Dermis microvascular lymphatic vessel endothelial cell (primary cell): ENCODE measurements around the gene GPD1L. TPM values are rescaled to one million over a fixed set of nuclear protein-coding genes. Genes with fewer than 3 reads are reported as not detected.

Experiments
- DNase-seq, 2 donors: peaks; one replicate each; pipeline versions ENCODE4 v3.0.0 to v3.0.0-alpha.2; 2010; ENCODE audit warnings: low read depth in 2 of 2
- total RNA-seq: library from RNA; depleted of rRNA; stranded (reverse); fragments of >200 nt; gene quantifications from 2 replicates; pipeline ENCODE4 v1.2.1, GENCODE V29; 2014

Gene GPD1L
- total RNA-seq, 1 donor from 2014 or later, result 13.9 TPM

DNA sequence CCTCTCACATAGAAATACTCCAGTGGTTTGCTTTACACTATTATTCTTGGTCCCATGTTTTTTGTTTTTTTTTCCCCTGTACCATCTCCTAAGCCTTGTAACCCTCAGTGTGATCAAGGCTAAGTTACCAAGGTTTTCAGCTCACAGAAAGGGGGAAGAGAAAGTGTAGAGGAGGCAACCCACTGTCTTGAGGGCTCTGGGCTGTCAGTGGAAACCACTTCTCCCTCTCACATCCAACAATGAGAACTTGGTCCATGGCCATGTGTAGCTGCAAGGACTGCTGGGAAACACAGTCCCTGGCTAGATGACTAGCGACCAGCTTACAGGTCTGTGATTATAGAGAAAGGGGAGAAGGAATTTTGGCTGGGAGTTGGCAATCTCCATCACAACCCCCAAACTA, 30.3 kb downstream of the GPD1L start:
- no peak for DNase-seq

DNA sequence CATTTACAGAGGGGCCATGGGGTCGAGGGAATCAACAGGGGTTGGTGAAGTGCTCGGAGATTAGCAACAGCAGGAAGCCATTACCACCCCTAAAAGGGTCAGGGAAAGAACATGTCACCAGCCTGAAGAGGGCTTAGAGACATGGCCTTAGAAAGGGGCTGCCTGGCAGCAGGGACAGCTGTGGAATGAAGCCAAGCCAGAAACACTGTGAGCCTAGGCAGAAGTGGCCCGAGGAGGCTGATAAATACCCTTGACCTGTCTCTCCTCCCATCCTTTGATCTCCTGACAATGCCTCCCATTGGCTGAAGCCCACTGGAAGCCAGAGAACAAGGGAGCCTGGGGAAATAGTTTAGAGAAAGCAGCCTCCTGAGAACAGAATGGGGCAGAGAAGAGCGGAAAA, 31.4 kb downstream of the GPD1L start:
- no peak for DNase-seq

DNA sequence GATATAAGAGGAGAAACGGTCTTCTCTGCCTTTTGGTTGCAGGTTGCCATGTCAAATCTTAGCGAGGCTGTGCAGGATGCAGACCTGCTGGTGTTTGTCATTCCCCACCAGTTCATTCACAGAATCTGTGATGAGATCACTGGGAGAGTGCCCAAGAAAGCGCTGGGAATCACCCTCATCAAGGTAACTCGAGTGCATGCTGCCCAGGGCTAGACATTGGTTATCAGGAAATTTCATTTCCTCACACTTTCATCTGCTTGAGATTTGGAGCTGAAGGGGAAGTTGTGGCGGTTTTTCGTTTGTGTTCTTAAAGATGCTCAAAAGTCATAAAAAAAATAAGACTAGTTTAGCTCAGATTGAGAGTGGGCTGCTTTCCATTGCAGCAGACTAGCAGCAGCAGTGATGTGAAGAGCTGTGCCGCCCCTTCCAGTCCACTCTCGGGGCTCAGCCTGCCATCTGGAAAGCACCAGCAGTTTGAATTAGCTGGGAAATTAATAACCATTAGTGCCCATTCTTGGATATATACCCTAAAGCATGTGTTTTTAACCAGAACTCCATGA, 32.2 kb downstream of the GPD1L start:
- DNase-seq, result peak in 1 of 2 donors; percentile 81

DNA sequence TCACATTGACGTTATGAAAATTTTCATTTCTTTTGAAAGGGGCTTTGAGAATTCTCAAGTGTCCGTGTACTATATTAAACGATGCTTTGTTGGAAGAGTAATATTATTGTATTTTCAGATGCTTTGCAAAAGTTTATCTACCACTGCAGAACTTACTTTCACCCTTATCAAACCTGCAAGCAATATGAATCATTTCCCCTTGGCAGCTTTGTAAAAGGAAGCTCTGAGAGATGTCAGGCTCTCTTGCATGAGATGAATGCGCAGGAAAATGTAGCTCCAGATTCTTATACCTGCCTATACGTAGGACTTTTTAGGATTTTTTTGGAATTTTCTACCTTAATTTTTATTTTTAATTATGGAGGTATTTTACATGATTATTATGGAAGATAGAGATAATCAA, 34.5 kb downstream of the GPD1L start:
- DNase-seq, result peak; percentile 75 to 91

DNA sequence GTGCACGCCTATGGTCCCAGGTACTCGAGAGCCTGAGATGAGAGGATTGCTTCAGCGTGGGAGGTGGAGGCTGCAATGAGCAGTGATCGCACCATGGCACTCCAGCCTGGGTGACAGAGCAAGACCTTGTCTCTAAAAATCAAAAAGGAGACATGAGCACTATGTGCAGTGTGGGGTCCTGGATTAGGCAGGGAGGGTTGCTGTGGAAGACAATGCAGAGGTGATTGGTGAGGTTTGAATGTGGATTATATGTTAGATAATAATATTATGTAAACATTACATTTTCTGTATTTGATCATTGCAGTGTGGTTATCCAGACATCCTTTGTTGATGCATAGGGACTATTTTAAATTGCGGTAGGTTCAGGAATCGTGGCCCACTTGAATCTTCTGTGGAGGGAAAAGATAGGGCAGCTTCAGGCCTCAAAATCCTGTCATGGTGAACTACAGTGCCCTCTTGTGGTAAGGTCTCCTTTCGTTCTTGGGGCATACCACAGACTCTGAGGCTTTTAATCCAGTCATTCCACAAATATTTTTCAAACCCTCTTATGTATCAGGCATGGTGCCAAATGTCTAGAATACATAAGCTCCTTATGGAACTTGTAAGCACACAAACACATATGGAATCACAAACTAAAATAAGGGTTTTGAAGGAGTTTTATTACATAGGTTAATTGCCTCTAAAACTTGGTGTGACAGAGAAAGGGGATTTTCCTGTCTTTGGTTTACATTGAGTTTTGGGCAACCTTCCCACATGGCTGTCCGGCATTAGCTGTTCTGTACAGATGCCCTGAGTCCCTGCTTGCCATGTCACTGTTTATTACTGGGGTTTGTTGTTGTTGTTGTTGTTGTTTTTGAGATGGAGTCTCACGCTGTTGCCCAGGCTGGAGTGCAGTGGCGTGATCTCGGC, 37.7 kb downstream of the GPD1L start:
- peak; percentile 72 to 87 for DNase-seq

DNA sequence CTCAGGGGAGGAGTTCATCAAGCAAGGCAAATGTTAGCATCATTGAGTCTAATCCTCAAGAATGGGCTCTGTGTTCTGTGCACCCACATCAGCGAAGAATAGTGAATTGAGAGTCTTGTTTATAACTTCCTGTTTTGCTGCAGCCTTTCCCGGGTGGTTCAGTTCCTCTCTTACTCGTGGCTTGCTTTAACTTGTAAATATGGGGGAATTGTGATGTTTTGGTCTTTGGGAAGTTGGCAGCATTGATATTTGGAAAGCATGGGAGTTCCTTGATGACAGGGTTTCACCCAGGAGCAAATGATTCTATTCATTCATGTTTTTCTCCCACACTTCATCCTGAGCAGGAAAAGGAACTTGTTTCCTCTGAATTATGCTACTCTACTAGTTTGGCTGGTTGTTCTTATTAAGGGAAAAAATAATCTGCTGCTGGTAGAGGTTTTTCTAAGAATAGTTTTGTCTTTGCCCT, 40.4 kb downstream of the GPD1L start:
- DNase-seq, result peak in 1 of 2 donors; percentile 31

- DNase-seq, result no peak
These were observed 41.1 kb downstream of the GPD1L start for GRCh38 chr3:32147509-32147908.

DNA sequence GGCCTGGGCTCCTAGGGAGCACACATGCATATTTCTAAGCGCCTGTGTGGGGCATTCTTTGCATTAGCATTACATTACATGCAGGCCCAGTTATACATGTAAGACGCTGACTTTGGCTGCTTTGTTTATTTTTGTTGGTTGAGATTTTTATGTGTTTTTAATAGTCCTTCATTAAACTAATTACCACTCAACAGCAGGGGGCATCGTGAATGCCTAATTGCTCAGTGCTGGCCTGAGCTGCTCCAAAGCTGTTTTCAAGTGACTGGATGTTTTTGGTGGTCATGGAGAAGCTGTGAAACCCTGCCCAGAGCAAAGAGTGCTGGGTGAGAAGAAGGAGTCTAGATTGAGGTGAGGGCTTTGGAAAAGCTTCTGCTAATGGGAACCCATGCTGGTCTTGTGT, 41.5 kb downstream of the GPD1L start:
- no peak for DNase-seq

DNA sequence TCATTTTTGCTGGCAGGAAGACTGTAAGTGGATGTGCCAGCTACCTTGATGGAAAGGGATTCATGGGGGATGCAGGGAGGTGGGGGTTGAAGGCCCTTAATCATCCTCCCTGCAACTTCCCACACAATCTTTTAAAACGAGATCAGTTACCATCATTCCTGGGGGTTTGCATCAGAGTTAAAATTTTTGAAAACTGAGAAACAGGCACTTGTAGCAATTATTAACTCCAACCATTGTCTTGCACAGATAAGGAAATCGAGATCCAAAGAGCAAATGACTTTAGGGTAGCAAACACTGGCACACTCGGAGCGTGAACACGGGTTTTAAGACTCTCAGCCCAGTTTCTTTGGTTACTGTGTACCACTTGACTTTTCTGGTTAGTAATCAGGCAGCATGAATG, 41.9 kb downstream of the GPD1L start:
- no peak for DNase-seq

DNA sequence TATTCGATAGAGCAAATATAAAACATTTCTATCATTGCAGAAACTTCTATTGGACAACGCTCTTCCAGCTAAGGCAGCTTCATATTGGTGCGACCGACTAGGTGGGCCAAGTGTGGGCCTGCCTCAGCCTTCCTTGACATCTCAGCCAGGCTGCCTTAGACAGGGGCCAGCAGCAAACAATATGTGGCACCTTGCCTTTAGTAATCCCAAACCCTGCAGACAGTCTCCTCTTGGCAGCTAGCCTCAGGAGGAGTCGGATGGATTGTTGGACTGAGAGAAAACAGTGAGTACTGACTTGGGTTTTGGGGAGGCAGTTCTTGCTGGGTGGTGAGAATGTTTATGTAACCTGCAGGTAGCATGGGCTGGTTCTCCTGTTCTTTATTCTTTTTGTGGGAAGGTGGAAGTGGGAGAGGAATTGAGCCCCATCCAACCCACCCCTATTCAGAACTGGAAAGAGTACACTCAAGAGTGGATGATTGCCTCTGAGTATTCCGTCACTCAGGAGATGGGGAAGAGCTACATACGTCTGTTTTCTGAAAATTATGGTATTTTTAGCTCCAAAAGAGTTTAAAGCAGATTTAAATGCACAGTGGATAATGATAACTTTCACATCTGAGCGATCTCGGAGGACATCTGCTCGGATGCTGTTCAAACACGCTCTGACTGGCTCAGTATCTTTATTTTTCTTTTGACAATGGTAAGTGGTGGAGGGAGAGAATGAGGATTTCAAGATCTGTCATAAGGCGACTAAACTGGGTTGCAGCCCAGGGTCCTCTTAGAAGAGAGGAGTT, 47.2 kb downstream of the GPD1L start:
- DNase-seq, result no peak

- DNase-seq, result peak; percentile 22 to 42
These were observed 47.8 kb downstream of the GPD1L start for GRCh38 chr3:32154205-32154579.

- no peak for DNase-seq
These were observed 48.7 kb downstream of the GPD1L start for GRCh38 chr3:32155117-32155516.

GRCh38 chr3:32157600-32158264, 51.3 kb downstream of the GPD1L start:
- no peak for DNase-seq

DNA sequence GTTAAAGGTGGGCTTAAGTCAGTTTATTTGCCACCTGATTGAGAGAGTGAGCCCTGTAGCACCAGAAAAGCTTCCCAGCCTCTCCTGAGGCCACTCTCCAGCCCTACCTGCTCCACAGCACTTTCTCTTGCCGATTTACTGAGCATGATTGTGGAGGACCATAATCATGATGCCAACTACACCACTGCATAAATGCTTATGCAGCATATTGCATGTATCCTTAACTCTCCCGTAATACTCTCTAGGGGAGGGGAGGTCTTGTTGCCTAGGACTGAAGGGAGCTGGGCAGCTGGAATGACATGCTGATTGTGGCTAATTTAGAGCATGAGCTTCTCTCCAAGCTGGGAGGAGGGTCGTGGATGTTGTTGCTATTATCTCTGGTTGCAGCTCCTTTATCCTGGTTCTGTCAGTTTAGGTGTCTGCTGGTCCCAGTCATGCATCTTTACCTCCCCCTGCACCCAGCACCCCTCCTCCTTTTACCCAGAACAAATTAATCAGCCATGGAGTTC, 54.3 kb downstream of the GPD1L start:
- DNase-seq, result no peak

DNA sequence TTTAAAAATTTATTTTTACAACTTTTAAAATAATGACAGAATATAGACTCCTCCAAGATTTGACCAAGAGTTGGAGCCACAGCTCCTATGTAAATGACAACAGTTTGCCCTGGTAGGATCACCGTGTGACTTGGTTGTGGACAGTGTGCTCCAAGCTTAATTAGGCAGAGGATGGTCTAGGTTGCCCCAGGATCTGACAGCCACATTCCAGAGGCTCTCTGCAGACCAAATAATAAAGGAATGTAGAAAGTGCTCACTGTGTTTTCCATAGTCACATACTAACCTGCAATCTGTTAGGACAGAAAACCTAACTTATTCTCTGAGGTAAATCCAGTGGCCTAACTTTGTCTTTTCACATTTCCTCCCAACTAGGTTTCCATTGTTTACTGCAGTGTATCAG, 59.0 kb downstream of the GPD1L start:
- DNase-seq, result no peak

DNA sequence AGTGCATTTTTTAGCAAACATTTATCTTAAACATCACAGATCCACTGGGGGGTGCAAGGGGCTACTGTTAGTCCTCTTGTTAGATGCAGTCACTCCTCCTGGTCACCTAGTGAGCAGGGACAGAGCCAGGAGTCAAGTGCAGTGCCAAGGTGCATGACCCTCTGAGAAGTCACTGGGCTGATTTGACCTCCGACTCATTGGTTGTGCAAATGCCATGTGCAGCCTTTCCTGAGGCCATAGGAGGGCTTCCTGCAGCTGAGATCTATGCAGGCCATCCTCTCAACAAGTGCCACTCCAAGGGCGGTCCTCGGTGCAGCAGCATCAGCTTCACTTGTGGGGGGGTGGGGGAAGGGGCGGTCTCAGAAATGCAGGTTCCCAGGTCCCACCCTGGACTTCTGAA, 60.2 kb downstream of the GPD1L start:
- no peak for DNase-seq

DNA sequence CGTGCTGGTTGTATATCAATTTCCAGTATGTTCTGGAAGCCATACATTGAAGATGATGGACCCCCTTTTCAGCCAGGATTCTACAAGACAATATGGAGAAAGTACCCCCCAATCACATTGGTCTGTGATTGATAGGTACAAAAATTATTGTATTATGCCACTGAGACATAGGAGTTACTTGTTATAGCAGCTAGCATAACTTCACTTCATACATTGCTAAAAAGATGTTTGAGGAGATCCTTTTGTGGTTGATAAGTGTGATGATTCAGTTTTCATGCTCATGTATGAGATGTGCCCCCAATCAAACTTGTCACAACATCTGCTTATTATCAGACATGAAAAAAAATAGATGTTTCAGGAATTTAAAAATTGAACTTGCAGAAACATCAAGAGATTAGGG, 66.0 kb downstream of the GPD1L start:
- DNase-seq, result no peak

DNA sequence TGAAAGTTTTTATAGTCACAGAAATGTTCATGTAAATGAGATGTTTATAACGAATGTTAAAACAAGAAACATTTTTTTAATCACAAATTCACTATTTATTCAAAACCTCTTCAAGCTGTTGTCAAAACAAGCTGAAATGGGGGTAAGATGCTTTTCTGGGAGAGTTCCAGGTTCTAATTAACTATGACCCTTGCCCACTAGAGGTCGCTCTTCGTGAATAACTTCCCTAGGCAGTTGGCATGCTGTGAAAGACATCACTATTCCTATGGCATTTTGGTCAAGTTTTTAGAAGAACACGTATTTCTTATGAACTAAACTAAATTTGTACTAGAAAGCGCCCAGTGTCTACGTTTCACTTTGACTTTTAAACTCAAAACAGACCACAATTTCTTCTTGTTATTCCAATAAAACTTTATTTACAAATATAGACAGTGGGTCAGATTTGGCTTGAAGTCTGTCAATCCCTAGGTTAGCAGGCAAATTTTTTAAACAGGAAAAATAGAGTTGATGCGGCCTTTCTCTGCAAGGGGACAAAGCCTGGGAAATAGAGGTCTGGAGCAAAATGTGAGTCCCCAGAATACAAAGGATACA, 69.3 kb downstream of the GPD1L start:
- DNase-seq, result peak; percentile 55 to 77

DNA sequence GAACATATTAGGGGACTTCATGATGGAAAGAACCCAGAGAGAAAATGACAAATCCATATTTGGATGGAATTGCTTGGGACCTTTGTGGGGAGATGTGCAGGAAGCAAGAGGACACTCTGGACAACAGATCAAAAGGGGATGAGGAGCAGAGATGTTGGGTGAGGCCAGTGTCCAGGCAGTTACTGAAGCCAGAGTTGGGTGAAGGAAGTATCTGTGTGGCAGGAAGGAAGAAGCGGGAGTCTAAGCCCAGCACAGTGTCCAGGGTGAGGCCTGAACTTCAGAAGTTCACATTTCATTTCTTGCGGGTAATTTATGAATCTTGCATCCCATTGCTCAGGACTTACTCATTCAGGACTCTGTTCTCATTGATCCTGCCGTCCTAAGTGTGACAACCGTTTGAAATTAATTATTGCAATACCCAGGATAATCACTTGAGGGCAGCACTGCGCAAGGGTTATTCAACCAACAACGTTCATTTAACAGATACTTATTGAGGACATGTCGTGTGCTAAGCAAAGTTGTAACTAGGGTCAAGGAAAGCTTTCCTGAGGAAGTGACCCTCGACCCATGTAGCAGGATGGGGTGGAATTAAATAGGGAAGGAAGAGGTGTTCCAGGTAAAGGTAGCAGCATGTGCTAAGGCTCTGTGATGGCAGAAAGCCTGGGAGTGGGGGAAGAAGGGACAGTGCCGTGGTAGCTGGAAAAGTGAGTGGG, 70.7 kb downstream of the GPD1L start:
- DNase-seq, result peak; percentile 48 to 68

GRCh38 chr3:32177702-32178198, 71.3 kb downstream of the GPD1L start:
- peak; percentile 89 to 92 for DNase-seq
